Measurements from ENCODE around the gene MICAL2.

GRCh38 chr11:12128301-12128751 is 17.9 kb downstream of the MICAL2 start:
- TF ChIP-seq ZNF280D (tag by site-specific recombination; IDR thresholded peaks at IDR 0.05) (no peak), CTCF (tag by site-specific recombination; IDR thresholded peaks at IDR 0.05) (no peak)

All from HEK293 (cell line).